ENCODE results near the gene TPM4.
"Not testable (repeated sequence)": the region's sequence is repeated elsewhere in the genome, so short reads cannot be mapped to it uniquely, and the experiment has no call there.

Gene TPM4

GRCh38 chr19:16076154-16076957 lies at the start of gene TPM4:
Gene TPM4, plus strand, starts transcription at chr19:16076495. Its CDS starts 71 bp downstream, at chr19:16076566.
- peak; percentile 79 for DNase-seq (ENCODE audit: low read depth)

- DNase-seq (ENCODE audit: low read depth): no peak
Measured at GRCh38 chr19:16026756-16027155, 49.5 kb upstream of the TPM4 start.

GRCh38 chr19:16027528-16027927 lies 48.8 kb upstream of the TPM4 start:
- no peak for DNase-seq (ENCODE audit: low read depth)

GRCh38 chr19:16030155-16030554 lies 46.1 kb upstream of the TPM4 start:
- not testable (repeated sequence) for DNase-seq (ENCODE audit: low read depth)

GRCh38 chr19:16030964-16031871 lies 45.1 kb upstream of the TPM4 start:
- no peak for DNase-seq (ENCODE audit: low read depth)

- no peak for DNase-seq (ENCODE audit: low read depth)
Measured at GRCh38 chr19:16031872-16032200, 44.5 kb upstream of the TPM4 start.

GRCh38 chr19:16032509-16033135 lies 43.7 kb upstream of the TPM4 start:
- no peak for DNase-seq (ENCODE audit: low read depth)

GRCh38 chr19:16033136-16033530 lies 43.2 kb upstream of the TPM4 start:
- DNase-seq (ENCODE audit: low read depth): no peak

- no peak for DNase-seq (ENCODE audit: low read depth)
Measured at GRCh38 chr19:16033721-16034120, 42.6 kb upstream of the TPM4 start.

- no peak for DNase-seq (ENCODE audit: low read depth)
Measured at GRCh38 chr19:16034180-16034579, 42.1 kb upstream of the TPM4 start.

GRCh38 chr19:16034958-16035560 lies 41.2 kb upstream of the TPM4 start:
- no peak for DNase-seq (ENCODE audit: low read depth)

GRCh38 chr19:16035601-16036297 lies 40.5 kb upstream of the TPM4 start:
- DNase-seq (ENCODE audit: low read depth): no peak

- no peak for DNase-seq (ENCODE audit: low read depth)
Measured at GRCh38 chr19:16036397-16036925, 39.8 kb upstream of the TPM4 start.

- no peak for DNase-seq (ENCODE audit: low read depth)
Measured at GRCh38 chr19:16036941-16037340, 39.4 kb upstream of the TPM4 start.

- DNase-seq (ENCODE audit: low read depth): no peak
Measured at GRCh38 chr19:16037424-16038195, 38.7 kb upstream of the TPM4 start.

- DNase-seq (ENCODE audit: low read depth): no peak
Measured at GRCh38 chr19:16038196-16038695, 38.0 kb upstream of the TPM4 start.

- DNase-seq (ENCODE audit: low read depth): no peak
Measured at GRCh38 chr19:16039081-16039480, 37.2 kb upstream of the TPM4 start.

- DNase-seq (ENCODE audit: low read depth): no peak
Measured at GRCh38 chr19:16039545-16039944, 36.8 kb upstream of the TPM4 start.

GRCh38 chr19:16040642-16041041 lies 35.7 kb upstream of the TPM4 start:
- no peak for DNase-seq (ENCODE audit: low read depth)

- DNase-seq (ENCODE audit: low read depth): peak; percentile 69
Measured at GRCh38 chr19:16041299-16041990, 34.9 kb upstream of the TPM4 start.
